ENCODE results near the gene PTS. TPM values are rescaled to one million over a fixed set of nuclear protein-coding genes. Genes with fewer than 3 reads are reported as not detected.
A peak's percentile ranks its signal among the peaks of the same experiment; 100 is the strongest.

PTS gene
- polyA plus RNA-seq, 2 of the 4 experiments (the other 2 are of a cell fraction), result 33.9 to 48.5 TPM

DNA sequence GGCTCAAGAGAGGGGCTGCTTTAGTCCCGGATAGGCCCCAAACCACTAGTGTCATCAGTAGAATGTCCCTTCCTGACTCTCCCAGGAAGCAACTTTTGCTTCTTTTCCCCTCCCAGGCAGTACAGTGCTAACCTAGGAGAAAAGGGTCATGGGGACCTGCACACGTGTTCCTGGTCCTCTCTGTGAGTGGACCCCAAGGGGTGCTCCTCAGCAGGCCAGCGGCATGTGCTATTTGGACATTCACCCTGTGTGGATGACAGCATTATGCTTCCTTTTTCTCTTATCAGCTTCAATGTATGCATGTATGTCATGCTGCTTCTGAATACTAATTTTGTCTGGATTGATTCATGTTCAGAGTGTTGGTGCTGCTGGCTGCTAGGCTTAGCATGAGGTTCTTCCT, 52.6 kb downstream of the PTS start:
- no peaks in the 10 kb centered on the region for H3K9me3 ChIP-seq
- H3K4me1 ChIP-seq, result no peaks in the 10 kb centered on the region
- no peak overlapping the region for H3K4me2 ChIP-seq
- no peak for DNase-seq (ENCODE audit: low read depth in 1 of 2, low spot score in 1 of 2)
- H3K27ac ChIP-seq, result no peak overlapping the region
- no peak for ATAC-seq
- FAIRE-seq, result no peak
- H3K4me3 ChIP-seq, result no peak overlapping the region
- 71% methylated on average over 3 of the region's 3 CpGs for WGBS (ENCODE audit: missing lambda C conversion rate)
- ChIA-PET CTCF (interaction anchor here (0.6 to 15.6 kb wide), 9 partner anchors 9 to 1011 kb away, joined by 3 to 247 read pairs (median 5); partner anchors contain the start of gene PTS), POLR2A (no interaction called here)
- TF ChIP-seq CHD4 (IDR thresholded peaks at IDR 0.05; ENCODE audit: borderline replicate concordance) (no peak), TP53 (CRISPR knock-in tag; IDR thresholded peaks at IDR 0.05) (no peak), KDM1A (IDR thresholded peaks at IDR 0.05; ENCODE audit: low read depth) (no peak)

GRCh38 chr11:112279901-112280267, 53.7 kb downstream of the PTS start:
- DNase-seq (ENCODE audit: low read depth in 1 of 2, low spot score in 1 of 2) (peak; percentile 34 to 56), FAIRE-seq (no peak), ATAC-seq (peak; percentile 84 to 89)
- TF ChIP-seq RAD21 (conservative IDR thresholded peaks at IDR 0.05 in 1 of 2, IDR thresholded peaks at IDR 0.05 in 1 of 2), result peak; percentile 65 to 66
- TF ChIP-seq REST (IDR thresholded peaks at IDR 0.05), result no peak
- TF ChIP-seq CHD4 (IDR thresholded peaks at IDR 0.05; ENCODE audit: borderline replicate concordance), result no peak
- peak; percentile 75 for TF ChIP-seq SMC3 (IDR thresholded peaks at IDR 0.05)
- no peak for TF ChIP-seq PBX3 (IDR thresholded peaks at IDR 0.05)
- no peak for TF ChIP-seq CBX2 (IDR thresholded peaks at IDR 0.05; ENCODE audit: borderline replicate concordance, low read depth)
- TF ChIP-seq CTCF (IDR thresholded peaks at IDR 0.05), result peak; percentile 66
- peak overlapping the region; percentile 95 for H3K4me2 ChIP-seq
- ChIA-PET POLR2A (interaction anchor here (1.0 to 1.1 kb wide), 2 partner anchors 61 to 193 kb away, joined by 3 read pairs; partner anchors contain the start of genes SDHD and TIMM8B), CTCF (interaction anchor here (0.5 to 15.6 kb wide), 40 partner anchors 9 to 1473 kb away, joined by 3 to 247 read pairs (median 4); partner anchors contain the start of gene PTS)
- peak overlapping the region; percentile 66 to 78 for H3K27ac ChIP-seq
- no peaks in the 10 kb centered on the region for H3K4me1 ChIP-seq
- peak overlapping the region; percentile 52 for H3K4me3 ChIP-seq
- no peaks in the 10 kb centered on the region for H3K9me3 ChIP-seq
- WGBS (ENCODE audit: missing lambda C conversion rate), result 10% methylated on average over 3 of the region's 15 CpGs

DNA sequence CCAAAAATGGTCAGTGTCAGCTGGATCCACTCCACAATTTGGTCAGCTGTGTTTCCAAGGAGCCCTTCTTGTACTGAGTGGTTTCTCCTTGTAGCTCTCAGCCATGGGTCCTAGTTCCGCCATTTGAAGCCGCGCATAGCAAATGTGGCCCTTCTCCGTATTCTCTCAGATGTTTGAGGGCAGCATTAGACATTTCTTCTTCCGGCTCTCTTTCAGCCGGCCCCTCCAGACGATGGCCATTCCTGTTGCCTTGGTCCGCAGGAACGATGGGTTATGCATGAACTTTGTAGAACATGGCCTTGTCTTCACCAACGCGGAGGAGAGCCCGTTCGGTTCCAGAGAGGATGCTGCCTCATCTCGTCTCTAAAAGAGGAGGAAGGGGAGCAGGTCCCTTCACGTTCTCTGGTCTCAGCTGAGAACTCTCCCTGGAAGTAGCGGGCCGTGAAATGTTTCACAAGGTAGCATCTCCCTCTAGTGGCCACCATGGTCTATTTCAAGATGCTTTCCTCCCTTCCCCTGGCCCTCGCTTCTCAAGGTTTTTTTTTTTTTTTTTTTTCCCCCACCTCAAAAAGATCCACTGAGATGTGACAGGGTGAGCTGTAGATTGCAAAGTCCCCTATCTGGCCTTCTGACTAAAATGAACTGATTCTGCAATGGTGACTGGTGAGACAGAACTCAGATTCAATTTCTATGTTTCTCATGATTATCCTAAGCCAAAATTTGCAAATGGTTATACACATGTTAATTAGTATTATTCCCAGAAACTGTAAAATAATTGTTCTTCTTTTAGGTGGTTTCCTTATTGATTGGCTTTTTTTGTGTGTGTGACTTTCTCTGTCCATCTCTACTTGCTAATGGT, 54.3 kb downstream of the PTS start:
- ATAC-seq (peak; percentile 86 to 96), DNase-seq (ENCODE audit: low read depth in 1 of 2, low spot score in 1 of 2) (peak; percentile 68 to 79), FAIRE-seq (no peak)
- no peaks in the 10 kb centered on the region for H3K9me3 ChIP-seq
- TF ChIP-seq RAD21 (conservative IDR thresholded peaks at IDR 0.05 in 1 of 2, IDR thresholded peaks at IDR 0.05 in 1 of 2) (peak; percentile 60 to 75), E2F6 (IDR thresholded peaks at IDR 0.05; ENCODE audit: borderline replicate concordance, low read depth) (no peak), SMC3 (IDR thresholded peaks at IDR 0.05) (peak; percentile 43; the same call in 2 of the 3 replicates), CTCF (IDR thresholded peaks at IDR 0.05) (peak; percentile 45)
- H3K4me3 ChIP-seq, result peak overlapping the region; percentile 52
- ChIA-PET POLR2A (interaction anchor here (1.0 to 1.1 kb wide), 2 partner anchors 61 to 194 kb away, joined by 3 read pairs; partner anchors contain the start of genes SDHD and TIMM8B), CTCF (interaction anchor here (0.5 to 15.6 kb wide), 48 partner anchors 8 to 1472 kb away, joined by 3 to 247 read pairs (median 4); partner anchors contain the start of genes PTS, SDHD and TIMM8B)
- peak overlapping the region; percentile 95 for H3K4me2 ChIP-seq
- peak overlapping the region; percentile 66 to 78 for H3K27ac ChIP-seq
- no peaks in the 10 kb centered on the region for H3K4me1 ChIP-seq
- WGBS (ENCODE audit: missing lambda C conversion rate), result 1% methylated on average over 18 of the region's 18 CpGs

All from A549 (cell line).